Stimulated activated CD4-positive, alpha-beta T cell treated with anti-CD3 and anti-CD28 coated beads, Interleukin-4, amount 100 ng/mL, for 1 hour (primary cell): ENCODE results near the gene OSBPL9.
A peak's percentile ranks its signal among the peaks of the same experiment; 100 is the strongest.
"Not testable (repeated sequence)": the region's sequence is repeated elsewhere in the genome, so short reads cannot be mapped to it uniquely, and the experiment has no call there.

Source experiments
- DNase-seq: peaks from one replicate; pipeline ENCODE4 v3.0.0-alpha.2; 2020

Gene OSBPL9

GRCh38 chr1:51616903-51617708 lies at the start of gene OSBPL9:
Gene OSBPL9, plus strand, starts transcription at chr1:51617092. Its CDS starts 19 bp downstream, at chr1:51617111.
- peak; percentile 82 for DNase-seq

- DNase-seq: no peak
These were observed 49.2 kb upstream of the OSBPL9 start for GRCh38 chr1:51567653-51568052.

GRCh38 chr1:51568231-51568935 lies 48.5 kb upstream of the OSBPL9 start:
- no peak for DNase-seq

- DNase-seq: peak; percentile 28
These were observed 47.4 kb upstream of the OSBPL9 start for GRCh38 chr1:51569284-51570062.

GRCh38 chr1:51570063-51570710 lies 46.7 kb upstream of the OSBPL9 start:
- no peak for DNase-seq

GRCh38 chr1:51572365-51572764 lies 44.5 kb upstream of the OSBPL9 start:
- DNase-seq: no peak

- DNase-seq: no peak
These were observed 42.1 kb upstream of the OSBPL9 start for GRCh38 chr1:51574796-51575195.

- no peak for DNase-seq
These were observed 41.3 kb upstream of the OSBPL9 start for GRCh38 chr1:51575406-51576084.

GRCh38 chr1:51576085-51576444 lies 40.8 kb upstream of the OSBPL9 start:
- DNase-seq: no peak

GRCh38 chr1:51576923-51577322 lies 40.0 kb upstream of the OSBPL9 start:
- DNase-seq: no peak

GRCh38 chr1:51578383-51579109 lies 38.3 kb upstream of the OSBPL9 start:
- DNase-seq: no peak

GRCh38 chr1:51581238-51581637 lies 35.7 kb upstream of the OSBPL9 start:
- DNase-seq: no peak

GRCh38 chr1:51583532-51583931 lies 33.4 kb upstream of the OSBPL9 start:
- DNase-seq: no peak

GRCh38 chr1:51584021-51584420 lies 32.9 kb upstream of the OSBPL9 start:
- DNase-seq: no peak

GRCh38 chr1:51592711-51593110 lies 24.2 kb upstream of the OSBPL9 start:
- no peak for DNase-seq

GRCh38 chr1:51594716-51595115 lies 22.2 kb upstream of the OSBPL9 start:
- no peak for DNase-seq

- DNase-seq: no peak
These were observed 16.4 kb upstream of the OSBPL9 start for GRCh38 chr1:51600529-51600928.

GRCh38 chr1:51600965-51601364 lies 15.9 kb upstream of the OSBPL9 start:
- no peak for DNase-seq

- no peak for DNase-seq
These were observed 10.8 kb upstream of the OSBPL9 start for GRCh38 chr1:51605961-51606723.

GRCh38 chr1:51607681-51608095 lies 9.2 kb upstream of the OSBPL9 start:
- no peak for DNase-seq

- DNase-seq: not testable (repeated sequence)
These were observed 6.8 kb upstream of the OSBPL9 start for GRCh38 chr1:51610104-51610503.
